Activated naive CD4-positive, alpha-beta T cell treated with anti-CD3 and anti-CD28 coated beads, Interleukin-2, amount 10 ng/mL, durations not matched to agents 7 days and 5 days (primary cell): ENCODE measurements around the gene SOAT1.

Experiments
- CTCF ChIA-PET: fragments of 350-600 bp; sonication (Branson Sonifier 250); formaldehyde crosslinking; loops from one replicate; lab custom pipeline; 2021; ENCODE audit warnings: antibody characterized with exemption; lab: Charles Lee
- DNase-seq: peaks from one replicate; pipeline ENCODE4 v3.0.0-alpha.2; 2020
- H3K27ac Mint-ChIP-seq: one replicate; pipeline ENCODE4 v1.8.0; 2021; ENCODE audit warnings: mild to moderate bottlenecking, moderate library complexity, mixed read lengths
- H3K27me3 Mint-ChIP-seq: one replicate; pipeline ENCODE4 v1.8.0; 2021; ENCODE audit warnings: mild to moderate bottlenecking, mixed read lengths
- H3K36me3 Mint-ChIP-seq: one replicate; pipeline ENCODE4 v1.8.0; 2021; ENCODE audit warnings: mixed read lengths
- H3K4me1 Mint-ChIP-seq: one replicate; pipeline ENCODE4 v1.8.0; 2021; ENCODE audit warnings: mixed read lengths
- H3K4me3 Mint-ChIP-seq: one replicate; pipeline ENCODE4 v1.8.0; 2021; ENCODE audit warnings: mild to moderate bottlenecking, moderate library complexity, mixed read lengths
- H3K9me3 Mint-ChIP-seq: one replicate; pipeline ENCODE4 v1.8.0; 2021; ENCODE audit warnings: mixed read lengths

SOAT1 gene

GRCh38 chr1:179318491-179318890 lies 24.9 kb downstream of the SOAT1 start:
- Mint-ChIP-seq H3K27ac (no peak overlapping the region), H3K4me1 (peaks cover 21% of the 10 kb centered on the region), H3K9me3 (no peaks in the 10 kb centered on the region), H3K36me3 (peaks cover 36% of the 10 kb centered on the region), H3K4me3 (no peak overlapping the region), H3K27me3 (no peaks in the 10 kb centered on the region)
- CTCF ChIA-PET = no interaction called here
- DNase-seq = no peak

GRCh38 chr1:179321533-179322216 lies 28.1 kb downstream of the SOAT1 start:
- no peak for DNase-seq
- no peak overlapping the region for H3K4me3 Mint-ChIP-seq
- no peaks in the 10 kb centered on the region for H3K9me3 Mint-ChIP-seq
- CTCF ChIA-PET = interaction anchor here (0.6 kb wide), 1 partner anchor 99 kb away, joined by 3 read pairs; no protein-coding TSS in a partner anchor
- peaks cover 21% of the 10 kb centered on the region for H3K4me1 Mint-ChIP-seq
- H3K27ac Mint-ChIP-seq = no peak overlapping the region
- no peaks in the 10 kb centered on the region for H3K27me3 Mint-ChIP-seq
- H3K36me3 Mint-ChIP-seq = peaks cover 43% of the 10 kb centered on the region

- H3K4me1 Mint-ChIP-seq = peaks cover 20% of the 10 kb centered on the region
- no peaks in the 10 kb centered on the region for H3K27me3 Mint-ChIP-seq
- CTCF ChIA-PET = no interaction called here
- no peaks in the 10 kb centered on the region for H3K9me3 Mint-ChIP-seq
- H3K27ac Mint-ChIP-seq = no peak overlapping the region
- H3K4me3 Mint-ChIP-seq = no peak overlapping the region
- DNase-seq = no peak
- H3K36me3 Mint-ChIP-seq = peaks cover 47% of the 10 kb centered on the region
Observed at GRCh38 chr1:179322557-179322956, 29.0 kb downstream of the SOAT1 start.

- CTCF ChIA-PET = no interaction called here
- H3K4me3 Mint-ChIP-seq = no peak overlapping the region
- peaks cover 16% of the 10 kb centered on the region for H3K4me1 Mint-ChIP-seq
- no peak overlapping the region for H3K27ac Mint-ChIP-seq
- no peak for DNase-seq
- no peaks in the 10 kb centered on the region for H3K27me3 Mint-ChIP-seq
- peaks cover 47% of the 10 kb centered on the region for H3K36me3 Mint-ChIP-seq
- no peaks in the 10 kb centered on the region for H3K9me3 Mint-ChIP-seq
Observed at GRCh38 chr1:179323436-179323835, 29.8 kb downstream of the SOAT1 start.

GRCh38 chr1:179325836-179326235 lies 32.2 kb downstream of the SOAT1 start:
- CTCF ChIA-PET = no interaction called here
- H3K9me3 Mint-ChIP-seq = no peaks in the 10 kb centered on the region
- H3K27me3 Mint-ChIP-seq = no peaks in the 10 kb centered on the region
- H3K27ac Mint-ChIP-seq = no peak overlapping the region
- H3K4me1 Mint-ChIP-seq = peaks cover 16% of the 10 kb centered on the region
- peaks cover 55% of the 10 kb centered on the region for H3K36me3 Mint-ChIP-seq
- no peak for DNase-seq
- H3K4me3 Mint-ChIP-seq = no peak overlapping the region

GRCh38 chr1:179326746-179327145 lies 33.1 kb downstream of the SOAT1 start:
- Mint-ChIP-seq H3K9me3 (no peaks in the 10 kb centered on the region), H3K27me3 (no peaks in the 10 kb centered on the region), H3K4me1 (peaks cover 10% of the 10 kb centered on the region), H3K27ac (no peak overlapping the region), H3K36me3 (peaks cover 51% of the 10 kb centered on the region), H3K4me3 (no peak overlapping the region)
- DNase-seq = no peak
- CTCF ChIA-PET = no interaction called here

- Mint-ChIP-seq H3K9me3 (no peaks in the 10 kb centered on the region), H3K4me3 (no peak overlapping the region), H3K4me1 (peaks cover 5% of the 10 kb centered on the region), H3K36me3 (peaks cover 47% of the 10 kb centered on the region), H3K27ac (no peak overlapping the region), H3K27me3 (no peaks in the 10 kb centered on the region)
- CTCF ChIA-PET = no interaction called here
- no peak for DNase-seq
Observed at GRCh38 chr1:179327196-179327595, 33.6 kb downstream of the SOAT1 start.

- no peak overlapping the region for H3K4me3 Mint-ChIP-seq
- DNase-seq = no peak
- H3K9me3 Mint-ChIP-seq = no peaks in the 10 kb centered on the region
- CTCF ChIA-PET = no interaction called here
- H3K27ac Mint-ChIP-seq = no peak overlapping the region
- peaks cover under 1% of the 10 kb centered on the region for H3K4me1 Mint-ChIP-seq
- H3K36me3 Mint-ChIP-seq = peaks cover 43% of the 10 kb centered on the region
- H3K27me3 Mint-ChIP-seq = no peaks in the 10 kb centered on the region
Observed at GRCh38 chr1:179327679-179328078, 34.1 kb downstream of the SOAT1 start.

GRCh38 chr1:179329862-179330261 lies 36.3 kb downstream of the SOAT1 start:
- no peak overlapping the region for H3K4me3 Mint-ChIP-seq
- DNase-seq = no peak

GRCh38 chr1:179334440-179334839 lies 40.8 kb downstream of the SOAT1 start:
- Mint-ChIP-seq H3K4me1 (peaks cover 2% of the 10 kb centered on the region), H3K27ac (no peak overlapping the region), H3K36me3 (peaks cover 31% of the 10 kb centered on the region), H3K27me3 (no peaks in the 10 kb centered on the region), H3K9me3 (no peaks in the 10 kb centered on the region), H3K4me3 (no peak overlapping the region)
- no peak for DNase-seq
- CTCF ChIA-PET = no interaction called here

More at GRCh38 chr1:179329862-179330261, 36.3 kb downstream of the SOAT1 start:
- H3K4me1 Mint-ChIP-seq = no peaks in the 10 kb centered on the region
- no peaks in the 10 kb centered on the region for H3K9me3 Mint-ChIP-seq
- H3K36me3 Mint-ChIP-seq = peaks cover 40% of the 10 kb centered on the region
- CTCF ChIA-PET = no interaction called here
- no peak overlapping the region for H3K27ac Mint-ChIP-seq
- no peaks in the 10 kb centered on the region for H3K27me3 Mint-ChIP-seq

- no peak for DNase-seq
- Mint-ChIP-seq H3K27ac (no peak overlapping the region), H3K4me1 (peaks cover 3% of the 10 kb centered on the region), H3K4me3 (no peak overlapping the region), H3K27me3 (no peaks in the 10 kb centered on the region), H3K9me3 (no peaks in the 10 kb centered on the region), H3K36me3 (peaks cover 30% of the 10 kb centered on the region)
- CTCF ChIA-PET = no interaction called here
Observed at GRCh38 chr1:179337288-179337687, 43.7 kb downstream of the SOAT1 start.

GRCh38 chr1:179337942-179338560 lies 44.5 kb downstream of the SOAT1 start:
- Mint-ChIP-seq H3K27ac (no peak overlapping the region), H3K4me1 (peaks cover 3% of the 10 kb centered on the region), H3K27me3 (no peaks in the 10 kb centered on the region), H3K9me3 (no peaks in the 10 kb centered on the region), H3K4me3 (no peak overlapping the region), H3K36me3 (peaks cover 36% of the 10 kb centered on the region)
- CTCF ChIA-PET = no interaction called here
- no peak for DNase-seq

GRCh38 chr1:179340918-179341317 lies 47.3 kb downstream of the SOAT1 start:
- H3K4me3 Mint-ChIP-seq = no peak overlapping the region
- CTCF ChIA-PET = no interaction called here
- H3K27ac Mint-ChIP-seq = no peak overlapping the region
- peaks cover 45% of the 10 kb centered on the region for H3K36me3 Mint-ChIP-seq
- no peaks in the 10 kb centered on the region for H3K9me3 Mint-ChIP-seq
- no peak for DNase-seq
- no peaks in the 10 kb centered on the region for H3K27me3 Mint-ChIP-seq
- H3K4me1 Mint-ChIP-seq = peaks cover 3% of the 10 kb centered on the region

GRCh38 chr1:179341943-179342547 lies 48.4 kb downstream of the SOAT1 start:
- H3K27ac Mint-ChIP-seq = no peak overlapping the region
- no peak for DNase-seq
- no peaks in the 10 kb centered on the region for H3K9me3 Mint-ChIP-seq
- H3K36me3 Mint-ChIP-seq = peaks cover 48% of the 10 kb centered on the region
- H3K27me3 Mint-ChIP-seq = no peaks in the 10 kb centered on the region
- peaks cover 3% of the 10 kb centered on the region for H3K4me1 Mint-ChIP-seq
- no peak overlapping the region for H3K4me3 Mint-ChIP-seq
- CTCF ChIA-PET = no interaction called here
